Keratinocyte (primary cell): Measurements from ENCODE around the gene SHE. TPM values are rescaled to one million over a fixed set of nuclear protein-coding genes. Genes with fewer than 3 reads are reported as not detected.

Experiments
- DNase-seq: peaks from one replicate; pipeline ENCODE4 v3.0.0-alpha.2; 2011; ENCODE audit warnings: low read depth, missing footprints, low spot score
- FAIRE-seq: peaks from 2 replicates; lab custom pipeline; 2011; peaks lifted over from hg19 to GRCh38; lab: Jason Lieb, UNC
- H2AFZ ChIP-seq: 2 replicates; pipeline ENCODE4 v1.6.0; 2012; ENCODE audit warnings: low read length, control low read depth, inconsistent platforms; ENCODE audit not compliant: control insufficient read depth
- H3K27ac ChIP-seq: 2 replicates; pipeline ENCODE4 v1.5.1; 2011; ENCODE audit warnings: low read length; ENCODE audit not compliant: control insufficient read depth, insufficient read depth
- H3K27me3 ChIP-seq: 3 replicates; pipeline ENCODE4 v1.6.0; 2011; ENCODE audit warnings: low read length; ENCODE audit not compliant: control insufficient read depth, insufficient read depth; ENCODE audit errors: extremely low read depth
- H3K36me3 ChIP-seq, 2 experiments: 2 replicates in 1 of 2; 3 replicates in 1 of 2; pipeline ENCODE4 v1.5.1; 2011; ENCODE audit warnings: low read length in 2 of 2, mild to moderate bottlenecking in 1 of 2; ENCODE audit not compliant: control insufficient read depth in 2 of 2, insufficient read depth in 2 of 2; ENCODE audit errors: extremely low read depth in 1 of 2
- H3K4me1 ChIP-seq: 3 replicates; pipeline ENCODE4 v1.5.1; 2011; ENCODE audit warnings: low read length; ENCODE audit not compliant: control insufficient read depth, insufficient read depth; ENCODE audit errors: extremely low read depth
- H3K4me2 ChIP-seq: 3 replicates; pipeline ENCODE4 v1.6.0; 2011; ENCODE audit warnings: low read depth, low read length; ENCODE audit not compliant: control insufficient read depth, insufficient read depth; ENCODE audit errors: extremely low read depth
- H3K4me3 ChIP-seq, 3 experiments: fragments of 200-600 bp in 1 of 3; sonication (generic) in 1 of 3; 2 replicates in 2 of 3; 3 replicates in 1 of 3; pipeline ENCODE4 v1.5.1; 2011 to 2016; ENCODE audit warnings: low read length in 3 of 3, mild to moderate bottlenecking in 3 of 3, control low read depth in 2 of 3, inconsistent platforms in 1 of 3, low read depth in 1 of 3, mixed read lengths in 1 of 3, mixed run types in 1 of 3, moderate library complexity in 1 of 3; ENCODE audit not compliant: control insufficient read depth in 2 of 3, insufficient read depth in 2 of 3; ENCODE audit errors: extremely low read depth in 1 of 3
- H3K79me2 ChIP-seq: 2 replicates; pipeline ENCODE4 v1.6.0; 2012; ENCODE audit warnings: low read length; ENCODE audit not compliant: control insufficient read depth, insufficient read depth
- H3K9ac ChIP-seq: 3 replicates; pipeline ENCODE4 v1.6.0; 2011; ENCODE audit warnings: low read length; ENCODE audit not compliant: control insufficient read depth, insufficient read depth; ENCODE audit errors: extremely low read depth
- H3K9me1 ChIP-seq: 3 replicates; pipeline ENCODE4 v1.6.0; 2011; ENCODE audit warnings: low read length; ENCODE audit not compliant: control insufficient read depth, insufficient read depth; ENCODE audit errors: extremely low read depth
- H3K9me3 ChIP-seq: 2 replicates; pipeline ENCODE4 v1.5.1; 2012; ENCODE audit warnings: low read depth, low read length; ENCODE audit not compliant: control insufficient read depth
- H4K20me1 ChIP-seq: 3 replicates; pipeline ENCODE4 v1.6.0; 2011; ENCODE audit warnings: low read length; ENCODE audit not compliant: control insufficient read depth, insufficient read depth; ENCODE audit errors: extremely low read depth
- CTCF ChIP-seq, 3 experiments: IDR thresholded peaks in 1 of 3; conservative IDR thresholded peaks in 1 of 3; optimal IDR thresholded peaks in 1 of 3; 2 replicates in 2 of 3; 3 replicates in 1 of 3; pipeline versions ENCODE3 to v1.5.1; 2011; ENCODE audit warnings: low read length in 3 of 3, mild to moderate bottlenecking in 3 of 3, moderate library complexity in 2 of 3, control low read depth in 1 of 3, inconsistent platforms in 1 of 3; ENCODE audit not compliant: insufficient read depth in 2 of 3; ENCODE audit errors: extremely low read depth in 1 of 3
- EZH2 ChIP-seq: IDR thresholded peaks from one replicate; pipeline ENCODE4 v1.6.1; 2012; ENCODE audit warnings: inconsistent platforms, mild to moderate bottlenecking, low read length, moderate library complexity
- dilution Hi-C: fragments of 300-500 bp; cut with MboI; formaldehyde crosslinking; loops from one replicate; pipeline ENCODE4 v1.7.0; 2020; ENCODE audit warnings: low sequenced_read_pairs; ENCODE audit not compliant: extremely low pct_ligation_motif_present
- polyA plus RNA-seq, 5 experiments: library from polyadenylated mRNA; depleted of rRNA in 3 of 5; stranded (reverse) in 3 of 5; stranded (forward) in 1 of 5; unstranded in 1 of 5; fragments of >200 nt; gene quantifications; 1 replicate in 1 of 5; 2 replicates in 3 of 5; 3 replicates in 1 of 5; pipeline versions ENCODE4 v1.2.1 to v1.2.3, GENCODE V29; 2011 to 2012; ENCODE audit warnings: missing spikeins in 2 of 5, low read depth in 1 of 5, low replicate concordance in 1 of 5

Gene SHE
- polyA plus RNA-seq, 1 donor (not counting 4 experiments of a cell fraction or from before 2014, with no cell fraction given), result 0.01 TPM

- no peaks in the 10 kb centered on the region for H4K20me1 ChIP-seq
- no peak overlapping the region for H3K4me3 ChIP-seq
- H3K9me1 ChIP-seq, result no peaks in the 10 kb centered on the region
- H3K9me3 ChIP-seq, result peaks cover 7% of the 10 kb centered on the region
- no peak overlapping the region for H3K4me2 ChIP-seq
- TF ChIP-seq CTCF (optimal IDR thresholded peaks at IDR 0.05 in 1 of 3, IDR thresholded peaks at IDR 0.05 in 1 of 3, conservative IDR thresholded peaks at IDR 0.05 in 1 of 3; ENCODE audit: extremely low read depth in 1 of 3, insufficient read depth in 2 of 3, low read length in 3 of 3), result no peak
- TF ChIP-seq EZH2, result no peak
- H3K27ac ChIP-seq, result no peak overlapping the region
- no peaks in the 10 kb centered on the region for H3K4me1 ChIP-seq
- FAIRE-seq (no peak), DNase-seq (no peak)
- dilution Hi-C loops, result no loop called here
- H3K79me2 ChIP-seq, result no peaks in the 10 kb centered on the region
- H3K36me3 ChIP-seq, result no peaks in the 10 kb centered on the region
- H3K27me3 ChIP-seq, result peaks cover 44% of the 10 kb centered on the region
- H3K9ac ChIP-seq, result no peak overlapping the region
- H2AFZ ChIP-seq, result no peak overlapping the region
These were observed 518 bp upstream of the SHE start for GRCh38 chr1:154502744-154503115.

GRCh38 chr1:154501423-154502065, 668 bp downstream of the SHE start:
- Histone ChIP-seq H3K27ac (no peak overlapping the region), H3K4me1 (peaks cover 4% of the 10 kb centered on the region), H3K36me3 (no peaks in the 10 kb centered on the region), H2AFZ (no peak overlapping the region), H3K79me2 (no peaks in the 10 kb centered on the region), H3K27me3 (peaks cover 40% of the 10 kb centered on the region), H3K9me3 (peaks cover 7% of the 10 kb centered on the region), H3K4me2 (peak overlapping the region; percentile 39), H3K4me3 (no peak overlapping the region), H3K9me1 (no peaks in the 10 kb centered on the region), H3K9ac (no peak overlapping the region), H4K20me1 (no peaks in the 10 kb centered on the region)
- peak; percentile 98 for TF ChIP-seq EZH2
- TF ChIP-seq CTCF (optimal IDR thresholded peaks at IDR 0.05 in 1 of 3, IDR thresholded peaks at IDR 0.05 in 1 of 3, conservative IDR thresholded peaks at IDR 0.05 in 1 of 3; ENCODE audit: extremely low read depth in 1 of 3, insufficient read depth in 2 of 3, low read length in 3 of 3), result no peak
- dilution Hi-C loops, result no loop called here
- FAIRE-seq, result no peak
- DNase-seq, result no peak
